ENCODE measurements around the gene DYRK1A.
"Not testable (repeated sequence)": the region's sequence is repeated elsewhere in the genome, so short reads cannot be mapped to it uniquely, and the experiment has no call there.

Gene DYRK1A

GRCh38 chr21:37366482-37367316 is at the start of gene DYRK1A:
DYRK1A (plus strand) TSS chr21:37366773; CDS start chr21:37420375, 53,602 bp downstream.
- DNase-seq (ENCODE audit: low spot score), result peak; percentile 100

DNA sequence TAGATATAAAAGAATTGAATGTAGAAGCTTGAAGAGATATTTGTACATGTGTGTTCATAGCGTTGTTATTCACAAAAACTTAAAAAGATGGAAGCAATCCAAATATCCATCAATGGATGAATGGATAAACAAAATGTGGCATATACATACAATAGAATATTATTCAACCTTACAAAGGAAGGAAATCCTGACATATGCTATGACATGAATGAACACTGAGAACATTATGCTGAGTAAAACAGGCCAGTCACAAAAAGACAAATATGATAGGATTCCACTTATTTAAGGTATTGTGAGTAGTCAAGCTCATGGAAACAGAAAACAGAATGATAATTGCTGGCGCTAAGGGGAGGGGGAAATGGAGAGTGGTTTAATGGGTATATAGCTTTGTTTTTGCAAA is 47.0 kb upstream of the DYRK1A start:
- no peak for DNase-seq (ENCODE audit: low spot score)

GRCh38 chr21:37322084-37322483 is 44.5 kb upstream of the DYRK1A start:
- no peak for DNase-seq (ENCODE audit: low spot score)

DNA sequence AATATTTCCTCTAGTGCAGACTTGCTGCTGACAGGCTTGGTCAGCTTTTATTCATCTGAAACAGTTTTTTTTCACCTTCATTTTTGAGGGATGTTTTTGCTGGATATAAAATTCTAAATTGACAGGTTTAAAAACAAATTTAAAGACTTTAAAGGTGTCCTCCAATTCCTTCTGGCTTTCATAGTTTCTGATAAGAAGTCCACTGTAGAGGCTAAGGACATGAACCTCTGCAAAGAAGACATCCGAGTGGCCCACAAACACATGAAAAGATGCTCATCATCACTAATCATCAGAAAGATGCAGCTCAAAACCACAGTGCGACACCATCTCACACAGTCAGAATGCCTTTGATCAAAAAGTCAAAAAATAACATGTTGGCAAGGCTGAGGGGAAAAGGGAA is 42.0 kb upstream of the DYRK1A start:
- no peak for DNase-seq (ENCODE audit: low spot score)

DNA sequence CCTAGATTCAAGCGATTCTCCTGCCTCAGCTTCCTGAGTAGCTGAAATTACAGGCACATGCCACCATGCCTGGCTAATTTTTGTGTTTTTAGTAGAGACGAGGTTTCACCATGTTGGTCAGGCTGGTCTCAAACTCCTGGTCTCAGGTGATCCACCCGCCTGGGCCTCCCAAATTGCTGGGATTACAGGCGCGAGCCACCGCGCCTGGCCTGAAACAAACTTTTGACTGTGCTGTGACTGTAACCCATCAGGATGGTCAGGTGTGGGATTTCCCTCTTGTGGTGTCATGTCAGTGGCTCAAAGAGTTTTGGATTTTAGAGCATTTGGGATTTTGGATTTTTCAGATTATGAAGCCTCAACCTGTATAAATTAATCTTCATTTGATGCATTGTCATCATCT is 38.4 kb upstream of the DYRK1A start:
- DNase-seq (ENCODE audit: low spot score), result not testable (repeated sequence)

- DNase-seq (ENCODE audit: low spot score), result no peak
These were observed 35.2 kb upstream of the DYRK1A start for GRCh38 chr21:37331411-37331810.

- DNase-seq (ENCODE audit: low spot score), result no peak
These were observed 31.5 kb upstream of the DYRK1A start for GRCh38 chr21:37335053-37335452.

GRCh38 chr21:37337179-37337578 is 29.4 kb upstream of the DYRK1A start:
- no peak for DNase-seq (ENCODE audit: low spot score)

DNA sequence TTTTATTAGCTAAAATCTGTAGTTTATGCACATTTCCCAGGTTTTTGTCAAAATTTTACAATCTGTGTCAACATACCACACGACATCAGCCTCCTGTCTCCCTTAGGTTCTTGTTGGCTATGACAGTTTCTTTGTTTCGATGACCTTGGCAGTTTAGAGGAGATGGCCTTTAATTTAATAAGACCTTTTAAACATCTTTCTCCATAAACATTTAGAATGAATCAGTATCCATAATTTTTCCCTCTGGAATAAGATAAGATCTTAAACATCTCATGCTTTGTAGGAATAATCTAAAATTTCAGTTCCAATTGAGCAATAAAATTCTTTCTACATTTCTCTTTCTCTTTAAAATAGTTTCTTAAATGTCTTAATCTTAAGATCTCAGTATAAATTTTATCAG is 28.7 kb upstream of the DYRK1A start:
- no peak for DNase-seq (ENCODE audit: low spot score)

DNA sequence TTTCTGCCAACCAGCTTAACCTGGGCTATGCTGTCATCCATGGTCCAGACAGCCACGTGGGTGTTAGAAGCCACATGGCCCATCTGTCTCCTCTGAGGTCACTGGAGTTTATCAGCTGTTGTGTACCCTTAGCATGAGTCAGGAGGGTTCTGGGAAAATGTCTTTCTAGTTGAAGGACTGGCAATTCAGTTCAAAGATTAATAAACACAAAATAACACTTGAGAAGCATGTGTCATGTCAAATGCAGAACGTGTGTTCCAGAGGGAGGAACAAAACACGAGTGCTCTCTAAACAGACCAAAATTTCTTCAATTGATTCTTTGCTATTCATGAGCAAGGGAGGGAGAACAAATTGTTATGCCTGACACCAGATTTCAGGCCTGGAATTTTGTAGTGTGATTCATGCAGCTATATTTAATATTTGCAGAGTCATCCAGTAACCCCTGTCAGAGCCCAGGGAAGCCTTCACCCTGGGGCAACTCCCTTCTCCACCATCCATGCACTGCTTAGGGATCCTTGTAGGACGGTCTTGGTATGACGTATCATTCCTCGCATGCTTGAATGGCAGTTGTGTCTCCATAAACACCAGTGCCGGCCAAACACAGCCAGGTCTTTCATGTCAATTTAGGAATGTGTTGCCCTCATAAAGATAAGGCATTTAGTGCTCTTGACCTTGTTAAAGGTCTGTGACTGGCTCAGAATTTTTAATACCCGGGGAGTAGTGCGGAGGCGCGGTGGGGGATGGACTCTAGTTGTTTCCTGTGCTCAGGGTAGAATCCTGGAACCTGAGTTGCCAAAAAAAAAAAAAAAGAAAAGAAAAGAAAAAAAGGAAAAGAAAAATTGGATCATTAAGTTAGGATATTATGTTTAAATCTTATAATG is 27.7 kb upstream of the DYRK1A start:
- DNase-seq (ENCODE audit: low spot score), result no peak

GRCh38 chr21:37339552-37339939 is 27.0 kb upstream of the DYRK1A start:
- DNase-seq (ENCODE audit: low spot score), result no peak

DNA sequence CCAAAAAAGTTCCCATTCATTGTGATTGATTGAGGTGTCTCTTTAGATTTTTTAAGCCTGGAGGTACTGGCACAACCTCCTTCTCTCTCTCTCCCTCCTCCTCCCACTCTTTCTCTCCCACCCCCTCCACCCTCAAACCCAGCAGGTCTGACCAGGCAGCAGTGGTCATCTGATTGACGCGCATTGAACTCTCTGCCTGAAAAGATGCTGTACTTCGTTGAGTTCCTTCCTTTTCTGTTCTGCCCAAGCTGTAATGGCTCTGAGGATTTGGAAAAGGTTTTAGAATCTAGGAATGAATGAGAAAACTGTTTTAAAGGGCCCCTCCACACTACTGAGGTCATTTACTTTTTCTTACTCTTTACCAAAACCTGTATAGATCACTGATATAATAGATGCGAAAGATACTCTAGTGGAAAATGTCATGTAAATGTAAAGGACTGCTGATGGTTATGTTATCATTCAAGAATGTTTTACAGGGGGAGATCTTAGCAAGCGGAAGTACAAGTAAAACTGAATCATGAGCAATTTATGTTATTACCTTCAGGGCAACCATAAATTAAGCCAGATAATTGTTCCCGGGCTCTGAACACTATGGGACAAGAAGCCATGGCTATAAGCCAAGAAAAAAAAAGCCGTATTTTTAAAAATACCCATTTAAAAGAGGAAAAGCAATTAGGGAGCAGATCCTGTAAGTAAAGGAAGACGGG is 25.2 kb upstream of the DYRK1A start:
- no peak for DNase-seq (ENCODE audit: low spot score)

DNA sequence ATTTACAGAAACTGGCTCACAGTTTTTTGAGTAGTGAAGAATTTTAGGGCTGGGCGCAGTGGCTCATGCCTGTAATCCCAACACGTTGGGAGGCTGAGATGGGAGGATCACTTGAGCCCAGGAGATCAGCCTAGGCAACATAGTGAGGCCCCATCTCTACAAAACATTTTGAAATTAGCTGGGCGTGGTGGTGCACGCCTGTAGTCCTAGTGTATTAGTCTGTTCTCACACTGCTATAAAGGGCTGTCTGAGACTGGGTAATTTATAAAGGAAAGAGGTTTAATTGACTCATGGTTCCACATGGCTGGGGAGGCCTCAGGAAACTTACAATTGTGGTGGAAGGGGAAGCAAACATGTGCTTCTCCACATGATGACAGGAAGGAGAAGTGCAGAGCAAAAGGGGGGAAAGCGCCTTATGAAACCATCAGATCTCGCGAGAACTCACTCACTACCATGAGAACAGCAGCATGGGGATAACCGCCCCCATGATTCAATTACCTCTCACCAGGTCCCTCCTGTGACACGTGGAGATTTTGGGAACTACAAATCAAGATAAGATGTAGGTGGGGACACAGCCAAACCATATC is 24.4 kb upstream of the DYRK1A start:
- no peak for DNase-seq (ENCODE audit: low spot score)

- DNase-seq (ENCODE audit: low spot score), result no peak
These were observed 19.6 kb upstream of the DYRK1A start for GRCh38 chr21:37346841-37347430.

DNA sequence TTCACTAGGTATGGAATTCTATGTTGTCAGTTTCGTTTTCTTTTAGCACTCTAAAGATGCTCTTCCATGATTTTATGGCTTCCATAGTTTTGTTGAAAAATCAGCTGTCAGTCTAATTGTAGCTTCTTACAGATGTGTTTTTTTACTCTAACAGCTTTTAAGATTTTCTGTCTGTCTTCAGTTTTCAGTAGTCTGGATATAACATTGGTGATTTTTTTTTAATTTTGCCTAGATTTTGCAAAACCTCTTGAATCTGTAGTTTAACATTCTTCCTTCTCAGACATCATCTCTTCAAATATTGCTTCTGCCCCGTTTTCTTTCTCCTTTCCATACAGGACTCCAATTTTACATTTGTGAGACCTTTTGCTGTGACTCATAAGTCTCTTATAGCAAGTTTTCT is 17.9 kb upstream of the DYRK1A start:
- no peak for DNase-seq (ENCODE audit: low spot score)

GRCh38 chr21:37350472-37350871 is 16.1 kb upstream of the DYRK1A start:
- DNase-seq (ENCODE audit: low spot score), result no peak

GRCh38 chr21:37356706-37357105 is 9.9 kb upstream of the DYRK1A start:
- no peak for DNase-seq (ENCODE audit: low spot score)

DNA sequence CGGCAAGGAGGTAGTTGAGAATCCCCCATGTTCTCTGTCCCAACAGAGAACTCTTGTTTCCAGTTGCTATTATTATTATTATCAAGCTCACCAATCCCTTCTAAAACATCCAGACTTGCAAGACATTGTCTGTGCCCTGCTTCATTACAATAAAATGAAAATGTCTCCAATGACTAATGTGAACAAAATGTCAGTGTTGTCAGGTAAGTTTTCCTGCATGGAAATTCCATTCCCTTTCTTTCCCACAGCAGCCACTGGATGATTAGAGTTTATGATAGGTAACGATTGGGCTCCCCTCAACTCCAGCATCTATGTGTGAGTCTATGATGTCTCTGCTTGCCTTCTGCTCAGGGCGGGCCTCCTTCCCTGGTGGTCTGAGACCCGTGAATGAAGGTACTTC is 8.9 kb upstream of the DYRK1A start:
- no peak for DNase-seq (ENCODE audit: low spot score)

- DNase-seq (ENCODE audit: low spot score), result no peak
These were observed 8.2 kb upstream of the DYRK1A start for GRCh38 chr21:37358397-37358796.

DNA sequence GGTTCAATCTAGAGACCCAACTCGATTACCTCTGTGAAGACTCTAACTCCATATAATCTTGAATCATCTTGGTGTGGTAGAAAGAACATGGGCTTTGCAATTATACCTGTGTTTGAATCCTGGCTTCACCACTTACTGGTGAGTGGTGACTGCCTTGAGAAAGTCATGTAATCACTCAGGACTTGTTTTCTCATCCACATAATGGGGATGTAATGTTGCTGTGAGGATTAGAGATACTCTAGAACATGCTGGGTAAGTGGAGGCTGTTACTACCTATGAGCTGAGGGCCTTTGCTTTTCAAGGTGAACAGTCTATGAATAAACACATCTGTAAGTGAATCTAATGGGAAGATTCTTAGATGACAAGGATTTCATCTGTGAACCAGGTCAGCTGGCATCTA is 2.6 kb upstream of the DYRK1A start:
- DNase-seq (ENCODE audit: low spot score), result no peak

- no peak for DNase-seq (ENCODE audit: low spot score)
These were observed 1.9 kb upstream of the DYRK1A start for GRCh38 chr21:37364722-37365121.

Measured in globus pallidus (tissue), 1 donor.